ENCODE results near the gene BRI3BP. TPM values are rescaled to one million over a fixed set of nuclear protein-coding genes. Genes with fewer than 3 reads are reported as not detected.

BRI3BP gene
- total and polyA plus RNA-seq, 9 donors: 0.95 to 6.1 (median 2.6) TPM

- no peak for DNase-seq
- TF ChIP-seq POLR2A (IDR thresholded peaks at IDR 0.05) (no peak), EP300 (IDR thresholded peaks at IDR 0.05) (no peak), CTCF (IDR thresholded peaks at IDR 0.05) (no peak)
- H3K9me3 ChIP-seq: no peaks in the 10 kb centered on the region
- H3K4me1 ChIP-seq (ENCODE audit: insufficient read depth): no peaks in the 10 kb centered on the region
- intact Hi-C loops (cut with DNase I): no loop called here
- H3K4me3 ChIP-seq: no peak overlapping the region
- WGBS, 3 donors: 91 to 95% (median 95%) methylated on average over 31 to 32 of the region's 32 CpGs
- H3K27ac ChIP-seq: no peak overlapping the region
- no peaks in the 10 kb centered on the region for H3K36me3 ChIP-seq
- H3K27me3 ChIP-seq: no peaks in the 10 kb centered on the region
Observed at GRCh38 chr12:124953689-124954405, 39.6 kb upstream of the BRI3BP start.

GRCh38 chr12:124954771-124955170, 38.7 kb upstream of the BRI3BP start:
- no peak overlapping the region for H3K4me3 ChIP-seq
- no peaks in the 10 kb centered on the region for H3K4me1 ChIP-seq (ENCODE audit: insufficient read depth)
- 90 to 99% (median 90%) methylated on average over 4 of the region's 4 CpGs for WGBS, 3 donors
- no peaks in the 10 kb centered on the region for H3K27me3 ChIP-seq
- H3K36me3 ChIP-seq: no peaks in the 10 kb centered on the region
- no peaks in the 10 kb centered on the region for H3K9me3 ChIP-seq
- H3K27ac ChIP-seq: no peak overlapping the region
- no peak for DNase-seq
- intact Hi-C loops (cut with DNase I): no loop called here
- no peak for TF ChIP-seq POLR2A (IDR thresholded peaks at IDR 0.05)
- no peak for TF ChIP-seq EP300 (IDR thresholded peaks at IDR 0.05)
- TF ChIP-seq CTCF (IDR thresholded peaks at IDR 0.05): no peak

- 93 to 97% (median 94%) methylated on average over 16 of the region's 16 CpGs for WGBS, 3 donors
- no peak overlapping the region for H3K4me3 ChIP-seq
- intact Hi-C loops (cut with DNase I): no loop called here
- no peaks in the 10 kb centered on the region for H3K9me3 ChIP-seq
- no peaks in the 10 kb centered on the region for H3K4me1 ChIP-seq (ENCODE audit: insufficient read depth)
- DNase-seq: no peak
- TF ChIP-seq POLR2A (IDR thresholded peaks at IDR 0.05) (no peak), EP300 (IDR thresholded peaks at IDR 0.05) (no peak), CTCF (IDR thresholded peaks at IDR 0.05) (no peak)
- no peak overlapping the region for H3K27ac ChIP-seq
- no peaks in the 10 kb centered on the region for H3K36me3 ChIP-seq
- no peaks in the 10 kb centered on the region for H3K27me3 ChIP-seq
Observed at GRCh38 chr12:124956571-124956970, 36.9 kb upstream of the BRI3BP start.

GRCh38 chr12:124961055-124961454, 32.4 kb upstream of the BRI3BP start:
- Histone ChIP-seq H3K27me3 (no peaks in the 10 kb centered on the region), H3K27ac (no peak overlapping the region), H3K4me3 (no peak overlapping the region), H3K4me1 (ENCODE audit: insufficient read depth) (no peaks in the 10 kb centered on the region), H3K9me3 (no peaks in the 10 kb centered on the region), H3K36me3 (no peaks in the 10 kb centered on the region)
- TF ChIP-seq EP300 (IDR thresholded peaks at IDR 0.05) (no peak), CTCF (IDR thresholded peaks at IDR 0.05) (no peak), POLR2A (IDR thresholded peaks at IDR 0.05) (no peak)
- 86 to 91% (median 86%) methylated on average over 29 of the region's 29 CpGs for WGBS, 3 donors
- intact Hi-C loops (cut with DNase I): no loop called here
- DNase-seq: no peak

All from ovary (tissue), 9 donors.